GM18526 (cell line): ENCODE data around the gene KLK12.

Source experiments
- POLR2A ChIP-seq: IDR thresholded peaks from 3 replicates; pipeline ENCODE4 v1.6.1; 2011; ENCODE audit not compliant: insufficient read length; ENCODE audit errors: extremely low read depth

KLK12 gene

GRCh38 chr19:51065221-51065960 is 30.6 kb upstream of the KLK12 start:
- TF ChIP-seq POLR2A: no peak

- TF ChIP-seq POLR2A: no peak
These were observed 29.9 kb upstream of the KLK12 start, which contains the start of gene KLK13 for GRCh38 chr19:51064534-51065220. Gene KLK13 (minus strand): TSS chr19:51065092. CDS start chr19:51065067, 25 bp downstream.

DNA sequence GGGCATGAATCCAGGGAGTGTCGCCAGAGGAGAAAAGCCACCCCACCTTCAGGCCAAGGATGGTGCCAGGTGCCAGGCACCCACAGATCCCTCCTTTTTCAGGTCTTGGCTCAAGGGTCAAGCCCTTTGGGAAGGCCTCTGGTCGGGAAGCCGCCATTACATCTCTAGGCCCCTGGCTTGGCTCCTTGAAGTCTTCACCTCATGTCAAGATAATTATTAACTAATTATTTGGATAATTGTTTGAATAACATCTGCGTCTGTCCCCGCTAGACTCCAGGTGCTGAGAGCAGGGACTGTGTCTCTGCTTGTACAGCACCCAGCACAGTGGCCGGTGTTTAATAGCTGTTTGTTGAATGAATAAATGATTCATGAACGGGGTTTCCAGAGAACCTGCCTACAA is 28.9 kb upstream of the KLK12 start:
- TF ChIP-seq POLR2A: no peak

DNA sequence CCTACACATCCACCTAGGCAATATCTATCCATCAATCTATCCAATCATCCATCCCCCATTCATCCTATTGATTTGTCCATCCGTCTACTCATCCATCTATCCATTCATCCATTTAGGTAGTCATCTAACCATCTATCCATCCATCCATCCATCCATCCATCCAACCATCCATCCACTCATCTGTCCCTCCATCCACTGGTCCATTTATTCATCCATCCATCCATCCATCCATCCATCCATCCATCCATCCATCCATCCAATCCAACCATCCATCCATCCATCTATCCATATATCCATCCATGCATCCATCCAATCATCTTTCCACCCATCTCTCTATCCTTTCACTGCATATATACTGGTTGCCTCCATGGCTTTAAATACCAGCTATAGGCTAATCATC is 26.2 kb upstream of the KLK12 start:
- TF ChIP-seq POLR2A: no peak

DNA sequence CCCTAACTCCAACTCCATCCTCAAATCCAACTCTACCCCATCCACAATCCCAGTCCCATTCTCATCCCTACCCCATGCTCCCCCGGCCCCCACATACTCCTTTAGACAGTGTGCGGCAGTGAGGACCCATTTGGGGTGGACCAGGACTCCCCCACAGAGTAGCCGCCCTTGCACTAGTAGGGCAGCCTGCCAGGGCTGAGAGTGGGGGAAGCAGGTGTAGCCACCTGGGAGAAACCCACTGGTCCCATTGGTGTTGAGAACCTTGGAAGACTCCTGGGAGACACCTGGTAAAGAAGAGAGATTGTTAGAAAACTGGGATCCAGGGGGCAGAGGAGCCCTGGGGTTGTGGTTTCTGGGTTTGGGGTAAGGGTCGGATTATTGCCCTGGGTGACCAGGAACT is 25.5 kb upstream of the KLK12 start:
- TF ChIP-seq POLR2A: no peak

GRCh38 chr19:51059715-51060114 is 24.9 kb upstream of the KLK12 start:
- no peak for TF ChIP-seq POLR2A

- no peak for TF ChIP-seq POLR2A
These were observed 21.1 kb upstream of the KLK12 start for GRCh38 chr19:51055866-51056265.

DNA sequence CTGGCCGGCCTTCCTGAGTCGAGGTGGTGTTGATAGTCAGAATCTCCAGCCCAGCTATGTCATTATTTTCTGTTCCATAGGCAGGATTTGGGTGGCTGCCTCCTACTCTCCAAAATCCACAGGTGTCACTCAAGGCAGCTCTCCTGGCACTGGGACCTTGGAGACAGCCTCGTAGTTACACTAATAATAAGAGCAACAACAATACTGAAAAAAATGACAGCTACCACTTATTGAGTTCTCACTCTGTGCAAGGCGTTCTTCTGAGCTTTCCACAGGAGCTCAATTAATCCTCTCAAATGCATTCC is 12.2 kb upstream of the KLK12 start:
- TF ChIP-seq POLR2A: no peak

GRCh38 chr19:51044327-51044726 is 9.5 kb upstream of the KLK12 start:
- TF ChIP-seq POLR2A: no peak

DNA sequence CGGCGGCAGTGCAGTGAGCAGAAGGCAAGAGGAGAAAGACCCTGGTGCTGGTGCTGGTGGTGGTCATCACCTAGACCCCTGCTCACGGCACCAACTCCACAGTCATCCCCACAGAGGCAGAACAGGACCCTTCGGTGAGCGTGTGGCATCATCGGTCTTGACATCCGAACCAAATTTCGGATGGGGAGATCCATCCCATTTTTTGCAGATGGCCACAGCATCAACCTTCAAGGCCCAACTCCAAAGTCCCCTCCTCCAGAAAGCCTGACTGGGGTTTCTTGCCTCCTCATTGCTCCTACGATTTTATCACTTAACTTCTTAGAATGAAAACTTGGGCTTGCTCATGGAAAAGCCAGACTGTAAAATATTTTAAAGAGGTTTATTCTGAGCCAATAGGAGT is 8.7 kb upstream of the KLK12 start:
- no peak for TF ChIP-seq POLR2A

DNA sequence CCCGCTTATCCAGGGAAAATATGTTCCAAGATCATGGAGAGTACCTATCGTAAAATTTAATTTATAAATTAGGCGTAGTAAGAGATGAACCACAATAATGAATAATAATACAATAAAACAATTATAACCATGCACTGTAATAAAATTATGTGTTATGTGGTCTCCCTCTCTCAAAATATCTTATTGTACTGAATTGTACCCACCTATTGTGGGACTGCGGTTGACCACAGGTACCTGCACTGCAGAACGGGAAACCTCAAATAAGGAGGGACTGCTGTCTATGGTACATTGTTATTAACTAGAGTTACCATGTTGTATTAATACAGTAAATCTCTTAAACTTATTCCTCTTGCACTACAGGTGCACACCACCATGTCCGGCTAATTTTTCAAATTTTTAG is 5.3 kb upstream of the KLK12 start:
- no peak for TF ChIP-seq POLR2A

GRCh38 chr19:51036519-51036918 is 1.7 kb upstream of the KLK12 start:
- no peak for TF ChIP-seq POLR2A

DNA sequence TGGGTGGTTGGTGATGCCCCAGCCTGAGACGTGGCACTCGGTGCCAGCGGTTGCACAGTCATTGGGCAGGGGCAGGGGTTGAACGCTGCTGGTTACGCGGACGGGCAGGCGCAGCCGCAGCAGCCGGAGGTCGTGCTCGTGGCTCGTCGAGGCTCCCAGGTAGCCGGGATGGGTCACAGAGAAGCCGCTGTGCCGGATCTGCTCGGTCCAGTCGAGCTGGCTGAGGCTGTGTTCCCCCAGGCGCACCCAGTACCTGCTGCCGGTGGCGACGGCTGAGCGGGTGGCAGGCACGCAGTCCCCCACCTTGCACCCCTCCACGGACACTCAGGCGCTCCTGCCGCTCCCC is 2.9 kb downstream of the KLK12 start:
- no peak for TF ChIP-seq POLR2A

DNA sequence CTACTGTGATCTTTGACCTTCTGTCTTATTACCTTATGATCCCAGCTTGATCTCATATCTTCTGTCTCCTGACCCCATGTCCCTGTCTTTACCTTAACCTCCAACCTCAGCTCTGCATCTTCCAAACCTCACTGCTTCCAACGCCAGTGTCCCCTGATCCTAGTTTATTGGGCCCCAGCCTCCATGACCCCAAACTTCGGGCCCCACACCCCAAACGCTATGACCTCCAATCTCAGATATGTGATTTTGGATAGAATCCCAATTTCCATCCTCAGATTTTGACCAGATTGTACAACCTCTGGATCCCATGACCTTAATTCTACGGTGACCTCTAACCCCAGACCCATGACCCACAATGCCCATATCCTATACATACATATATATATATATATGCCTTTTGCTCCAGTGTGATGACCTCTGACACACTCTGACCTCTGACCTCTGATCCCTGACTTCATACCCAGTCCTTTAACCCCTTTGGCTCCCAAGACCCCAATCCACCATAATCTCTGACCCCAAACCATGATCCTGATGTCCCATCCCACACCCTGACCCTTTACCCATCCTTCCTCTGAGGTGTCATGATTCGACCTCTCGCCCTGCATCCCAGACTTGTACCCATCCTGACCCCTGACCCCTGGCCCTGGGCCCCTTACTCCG is 3.5 kb downstream of the KLK12 start:
- TF ChIP-seq POLR2A: no peak

GRCh38 chr19:51030631-51031030 is 4.2 kb downstream of the KLK12 start:
- TF ChIP-seq POLR2A: no peak

DNA sequence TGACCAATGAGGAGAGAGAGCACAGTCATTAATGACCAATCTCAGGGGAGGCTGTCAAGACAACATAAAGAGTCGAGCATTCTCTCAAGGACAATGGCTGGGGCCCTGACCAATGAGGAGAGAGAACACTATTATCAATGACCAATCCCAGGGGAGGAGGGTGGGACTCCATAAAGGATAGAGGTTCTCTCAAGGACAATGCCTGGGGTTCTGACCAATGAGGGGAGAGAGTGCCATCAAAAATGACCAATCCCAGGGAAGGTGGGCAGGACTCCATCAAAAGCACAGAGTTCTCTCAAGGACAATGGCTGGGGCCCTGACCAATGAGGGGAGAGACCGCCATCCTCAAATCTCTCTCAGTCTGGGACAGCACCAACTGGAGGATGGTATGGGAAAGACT is 5.1 kb downstream of the KLK12 start:
- no peak for TF ChIP-seq POLR2A
